CD4-positive, alpha-beta T cell treated with Interleukin-17A for 1 hour (primary cell): Measurements from ENCODE around the gene EXOC4.
A peak's percentile ranks its signal among the peaks of the same experiment; 100 is the strongest.
"Not testable (repeated sequence)": the region's sequence is repeated elsewhere in the genome, so short reads cannot be mapped to it uniquely, and the experiment has no call there.

Experiments
- DNase-seq: peaks from one replicate; pipeline ENCODE4 v3.0.0-alpha.2; 2020

The EXOC4 gene

DNA sequence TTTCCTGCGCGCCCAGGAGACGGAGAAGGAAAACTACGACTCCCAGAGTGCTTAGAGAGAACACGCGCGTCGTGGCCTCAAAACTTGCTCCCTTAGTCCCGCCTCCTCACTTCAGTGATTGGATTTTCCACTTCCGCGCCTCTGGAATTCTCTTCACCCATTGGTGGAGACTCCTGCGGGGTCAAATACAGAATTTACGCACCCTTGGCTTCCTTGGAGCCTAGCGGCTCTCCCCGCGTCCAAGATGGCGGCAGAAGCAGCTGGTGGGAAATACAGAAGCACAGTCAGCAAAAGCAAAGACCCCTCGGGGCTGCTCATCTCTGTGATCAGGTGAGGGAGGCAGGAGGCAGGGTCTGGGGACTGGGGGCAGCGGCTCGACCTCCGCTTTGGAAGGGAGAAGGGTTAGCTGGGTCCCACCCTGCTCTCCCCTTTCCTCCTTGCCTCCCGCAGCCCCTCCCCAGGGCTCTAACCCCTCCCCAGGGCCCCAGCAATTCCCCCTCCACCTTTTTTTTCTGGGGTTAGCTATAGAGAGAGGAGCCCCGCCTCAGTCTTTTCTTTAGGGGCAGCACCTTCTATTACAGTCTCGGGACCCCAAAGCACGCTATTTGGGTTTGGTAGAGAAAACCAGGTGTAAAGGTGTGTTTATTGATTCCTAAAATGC, at the start of gene EXOC4:
EXOC4 (plus strand) TSS at position 221 of the 661 bp plus-strand sequence.
- DNase-seq: peak; percentile 99

DNA sequence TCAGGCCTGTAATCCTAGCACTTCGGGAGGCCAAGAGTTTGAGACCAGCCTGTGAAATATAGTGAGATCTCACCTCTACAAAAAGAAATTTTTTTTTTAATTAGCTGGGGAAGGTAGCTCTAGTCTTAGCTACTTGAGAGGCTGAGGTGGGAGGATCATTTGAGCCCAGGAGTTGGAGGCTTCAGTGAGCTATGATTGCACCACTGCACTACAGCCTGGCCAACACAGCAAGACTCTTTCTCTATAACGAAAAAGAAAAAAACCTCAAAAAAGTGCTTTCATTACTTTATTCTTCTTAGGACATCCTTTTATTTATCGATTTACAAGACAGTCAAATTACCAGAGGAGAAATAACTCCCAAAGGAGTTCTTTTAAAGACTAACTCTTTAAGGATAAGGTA, 49.4 kb upstream of the EXOC4 start:
- no peak for DNase-seq

DNA sequence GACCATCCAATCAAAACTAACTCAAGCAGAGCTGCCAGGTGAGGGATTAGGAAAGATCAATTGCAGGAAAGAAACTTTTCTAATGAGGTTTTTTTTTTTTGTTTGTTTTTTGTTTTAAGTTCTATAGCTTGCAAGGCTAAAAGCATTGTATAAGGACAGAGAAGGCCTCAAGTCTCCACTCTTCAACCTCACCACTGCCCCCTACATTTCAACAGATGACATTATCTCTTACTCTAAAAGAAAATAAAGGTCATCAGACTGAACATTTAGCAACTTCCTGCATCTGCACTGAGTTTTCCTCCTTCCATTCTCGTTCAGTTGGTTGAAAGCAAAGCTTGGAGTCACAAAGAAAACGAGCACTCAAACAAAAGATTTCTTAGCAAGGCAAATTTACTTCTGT, 45.2 kb upstream of the EXOC4 start:
- DNase-seq: no peak

DNA sequence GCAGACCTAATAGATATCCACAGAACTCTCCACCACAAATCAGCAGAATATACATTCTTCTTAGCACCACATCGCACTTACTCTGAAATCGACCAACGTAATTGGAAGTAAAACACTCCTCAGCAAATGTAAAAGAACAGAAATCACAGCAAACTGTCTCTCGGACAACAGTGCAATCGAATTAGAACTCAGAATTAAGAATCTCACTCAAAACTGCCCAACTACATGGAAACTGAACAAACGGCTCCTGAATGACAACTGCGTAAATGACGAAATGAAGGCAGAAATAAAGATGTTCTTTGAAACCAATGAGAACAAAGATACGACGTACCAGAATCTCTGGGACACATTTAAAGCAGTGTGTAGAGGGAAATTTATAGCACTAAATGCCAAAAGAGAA, 42.1 kb upstream of the EXOC4 start:
- not testable (repeated sequence) for DNase-seq

DNA sequence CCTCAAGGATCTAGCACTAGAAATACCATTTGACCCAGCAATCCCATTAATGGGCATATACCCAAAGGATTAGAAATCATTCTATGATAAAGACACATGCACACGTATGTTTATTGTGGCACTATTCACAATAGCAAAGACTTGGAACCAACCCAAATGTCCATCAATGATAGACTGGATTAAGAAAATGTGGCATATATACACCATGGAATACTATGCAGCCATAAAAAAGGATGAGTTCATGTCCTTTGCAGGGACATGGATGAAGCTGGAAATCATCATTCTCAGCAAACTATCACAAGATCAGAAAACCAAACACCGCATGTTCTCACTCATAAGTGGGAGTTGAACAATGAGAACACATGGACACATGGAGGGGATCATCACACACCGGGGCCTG, 39.1 kb upstream of the EXOC4 start:
- not testable (repeated sequence) for DNase-seq

DNA sequence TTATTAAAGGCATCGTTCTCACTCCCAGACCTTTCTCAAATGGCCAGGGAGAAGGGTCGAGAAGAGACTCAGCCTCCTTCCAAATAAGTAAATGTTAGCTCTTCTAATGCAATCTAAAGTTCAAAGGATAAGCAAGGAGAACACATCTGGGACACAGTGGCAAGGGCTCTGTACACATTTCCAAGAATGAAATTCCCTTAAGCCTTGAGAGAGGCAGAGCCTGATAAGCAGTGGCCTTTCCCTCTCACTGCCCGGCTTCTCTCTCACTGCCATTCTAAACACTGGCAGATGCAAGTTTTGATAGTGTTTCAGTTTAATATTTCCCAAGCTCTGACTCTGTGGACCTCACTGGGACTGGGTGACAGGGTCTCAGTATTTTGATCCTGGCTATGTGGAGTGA, 35.1 kb upstream of the EXOC4 start:
- DNase-seq: no peak

DNA sequence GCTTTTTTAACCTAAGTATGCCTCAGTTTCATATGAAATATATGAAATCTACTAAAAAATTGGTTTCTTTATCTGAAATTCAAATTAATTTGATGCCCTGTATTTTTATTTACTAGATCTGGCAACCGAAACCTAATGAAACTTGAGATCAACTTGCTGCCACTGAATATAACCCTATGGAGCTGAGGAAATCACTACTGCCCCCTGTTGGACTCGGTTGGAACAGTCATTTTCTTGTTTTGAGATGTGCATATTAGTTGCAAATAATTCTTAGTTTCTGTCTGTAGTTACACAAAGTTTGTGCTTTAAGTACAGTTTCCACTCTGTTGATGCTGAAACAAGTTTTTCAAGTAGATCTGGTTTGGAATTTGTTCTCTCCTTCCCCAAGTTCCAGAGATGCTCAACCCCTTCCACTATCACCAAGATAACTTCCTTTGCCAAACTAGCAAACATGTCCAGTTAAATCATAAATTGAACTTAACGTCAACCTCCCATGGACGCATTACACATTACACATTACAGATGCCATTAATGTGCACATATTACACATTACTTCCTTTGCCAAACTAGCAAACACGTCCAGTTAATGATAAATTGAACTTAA, 22.2 kb upstream of the EXOC4 start:
- DNase-seq: peak; percentile 54

DNA sequence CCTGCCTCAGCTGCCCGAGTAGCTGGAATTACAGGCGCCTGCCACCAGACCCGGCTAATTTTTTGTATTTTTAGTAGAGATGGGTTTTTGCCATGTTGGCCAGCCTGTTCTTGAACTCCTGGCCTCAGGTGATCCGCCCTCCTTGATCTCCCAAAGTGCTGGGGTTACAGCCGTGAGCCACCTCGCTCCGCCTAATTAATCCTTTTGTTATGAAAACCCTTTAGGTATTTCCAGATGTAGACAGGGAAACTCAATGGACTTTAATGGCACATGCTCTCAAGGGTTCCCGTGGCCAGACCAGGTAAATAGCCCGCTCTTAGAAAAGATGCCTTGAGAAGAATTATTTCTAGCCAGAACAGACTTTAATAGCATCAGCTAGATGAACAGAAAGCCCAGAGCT, 19.7 kb upstream of the EXOC4 start:
- DNase-seq: no peak

DNA sequence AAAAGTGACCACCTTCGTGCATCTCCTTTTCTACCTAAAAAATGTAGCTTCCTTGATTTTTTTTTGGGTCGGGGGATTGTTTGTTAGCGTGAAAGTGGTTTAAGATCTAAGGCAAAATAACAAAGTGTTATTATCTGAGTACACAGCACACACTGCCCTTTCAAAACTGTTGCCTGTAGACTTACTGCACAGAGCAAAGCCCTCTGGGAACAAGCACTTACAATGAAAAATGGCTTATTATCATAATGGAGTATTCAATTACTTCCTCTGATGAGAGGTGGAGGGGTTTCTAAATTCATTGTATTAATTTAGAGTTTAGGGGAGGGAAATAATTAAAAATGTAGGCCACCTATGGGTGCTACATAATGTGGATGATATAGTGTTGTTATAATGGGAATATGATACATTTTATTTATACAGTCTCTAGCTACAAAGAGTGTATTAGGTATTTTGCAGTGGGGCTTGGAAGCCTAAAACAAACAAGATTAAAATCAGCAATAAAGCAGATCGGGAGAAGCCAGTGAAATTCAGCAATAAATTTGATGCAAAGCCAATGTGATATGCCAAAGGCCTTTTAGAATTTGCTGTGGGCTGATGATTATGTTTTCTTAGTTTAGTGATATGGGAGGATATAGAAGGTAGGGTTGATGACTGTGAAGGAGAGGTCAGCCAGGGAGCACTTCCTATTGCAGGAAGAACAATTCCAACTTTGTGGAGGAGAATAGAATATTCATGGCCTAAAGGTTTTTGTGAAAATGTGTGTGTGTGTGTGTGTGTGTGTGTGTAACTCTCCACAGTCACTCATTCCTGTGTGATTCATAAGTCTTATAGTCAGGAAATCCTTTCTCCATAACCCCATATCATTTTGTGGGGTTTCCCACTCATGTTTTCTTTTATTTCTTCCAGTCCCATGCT, 17.7 kb upstream of the EXOC4 start:
- DNase-seq: no peak

DNA sequence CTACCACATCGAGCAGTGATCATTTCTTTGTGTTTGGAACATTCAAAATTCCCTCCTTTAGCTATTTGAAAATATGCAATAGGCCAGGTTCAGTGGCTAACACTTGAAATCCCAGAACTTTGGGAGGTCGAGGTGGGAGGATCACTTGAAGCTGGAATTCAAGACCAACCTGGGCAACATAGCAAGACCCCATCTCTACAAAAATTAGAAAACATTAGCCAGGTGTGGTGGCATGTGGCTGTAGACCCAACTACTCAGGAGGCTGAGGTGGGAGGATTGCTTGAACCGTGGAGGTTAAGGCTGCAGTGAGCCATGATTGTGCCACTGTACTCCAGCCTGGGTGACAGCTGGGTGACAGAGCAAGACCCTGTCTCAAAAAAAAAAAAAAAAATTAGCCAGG, 15.3 kb upstream of the EXOC4 start:
- no peak for DNase-seq

DNA sequence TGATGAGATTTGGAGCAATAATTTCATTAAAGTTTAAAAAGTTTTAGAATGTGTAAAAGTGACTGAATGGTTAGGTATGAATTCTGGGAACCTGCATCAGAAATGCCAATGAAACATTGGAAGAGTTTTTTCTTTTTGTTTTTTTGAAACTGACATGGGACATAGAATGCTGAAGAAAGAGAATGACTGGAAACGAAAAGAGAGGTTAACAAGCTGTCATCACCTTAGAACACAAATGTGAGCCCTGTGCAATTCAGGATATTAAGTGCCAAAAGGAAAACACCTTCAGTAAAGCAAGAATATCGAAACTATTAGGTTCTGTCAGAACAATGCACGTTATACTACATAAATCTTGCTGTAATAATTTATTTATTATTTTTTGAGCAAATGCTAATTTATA, 12.6 kb upstream of the EXOC4 start:
- DNase-seq: no peak

DNA sequence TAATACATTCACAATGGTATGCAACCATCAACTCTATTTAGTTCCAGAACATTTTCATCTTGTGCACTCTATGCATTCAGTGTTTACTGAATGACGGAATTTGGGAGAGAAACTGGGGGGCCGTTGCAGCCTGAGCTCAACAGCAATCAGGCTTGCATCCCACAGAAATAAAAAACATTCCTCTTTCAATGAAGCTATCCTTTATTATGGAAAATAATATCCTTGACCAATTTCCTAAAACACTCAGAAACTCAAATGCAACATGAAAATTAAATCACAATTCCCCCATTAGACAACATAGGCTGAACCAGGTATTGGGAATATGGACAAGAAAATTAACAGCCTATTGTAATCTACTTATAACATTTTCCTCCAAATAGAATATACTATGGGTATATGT, 6.3 kb upstream of the EXOC4 start:
- no peak for DNase-seq

DNA sequence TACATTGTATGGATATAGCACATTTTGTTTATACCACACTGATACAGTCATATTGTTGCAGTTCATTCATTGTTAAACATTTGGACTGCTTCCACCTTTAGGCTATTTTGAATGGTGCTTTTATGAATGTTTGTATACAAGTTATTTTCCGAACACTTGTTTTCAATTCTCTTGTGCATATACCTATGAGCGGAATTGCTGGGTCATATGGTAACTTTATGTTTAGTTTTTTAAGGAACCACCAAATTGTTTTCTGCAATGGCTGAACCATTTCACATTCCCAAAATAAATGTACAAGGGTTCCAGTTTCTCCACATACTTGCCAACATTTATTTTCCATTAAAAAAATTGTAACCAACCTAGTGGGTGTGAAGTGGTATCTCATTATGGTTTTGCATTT, 4.0 kb upstream of the EXOC4 start:
- no peak for DNase-seq

DNA sequence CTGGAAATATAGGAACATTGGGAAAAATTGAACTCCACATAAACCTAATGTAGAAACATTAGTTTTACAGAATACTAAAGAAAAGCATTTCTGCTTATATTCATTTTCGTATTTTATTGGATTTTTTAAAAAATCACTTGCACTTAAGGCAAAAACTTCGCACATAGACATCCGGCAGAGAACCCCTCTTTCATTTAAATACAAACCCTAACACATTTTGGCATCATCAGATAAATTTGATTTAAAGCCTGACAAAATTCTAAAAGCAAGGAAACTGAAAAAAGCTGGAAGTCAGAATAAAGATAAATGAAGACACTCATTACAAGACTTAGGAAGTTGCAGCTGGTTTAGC, 396 bp upstream of the EXOC4 start:
- DNase-seq: no peak

DNA sequence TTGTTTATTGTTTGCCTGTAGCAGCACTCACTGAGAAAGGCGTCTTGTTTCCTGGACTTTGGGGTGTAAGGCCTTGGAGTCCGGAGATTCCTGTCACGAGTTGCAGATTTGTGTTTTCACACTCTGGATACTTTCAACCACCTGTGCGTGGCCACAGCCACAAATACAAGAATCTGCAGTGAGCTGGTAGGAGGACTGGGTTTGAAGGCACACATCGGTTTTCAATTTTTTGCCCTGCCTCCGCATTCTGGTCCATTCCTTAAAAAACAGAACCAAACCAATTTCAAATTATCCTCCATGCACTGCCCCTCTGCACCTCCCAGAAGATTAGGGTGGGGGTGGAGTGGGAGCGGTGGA, 619 bp downstream of the EXOC4 start:
- peak; percentile 29 for DNase-seq

DNA sequence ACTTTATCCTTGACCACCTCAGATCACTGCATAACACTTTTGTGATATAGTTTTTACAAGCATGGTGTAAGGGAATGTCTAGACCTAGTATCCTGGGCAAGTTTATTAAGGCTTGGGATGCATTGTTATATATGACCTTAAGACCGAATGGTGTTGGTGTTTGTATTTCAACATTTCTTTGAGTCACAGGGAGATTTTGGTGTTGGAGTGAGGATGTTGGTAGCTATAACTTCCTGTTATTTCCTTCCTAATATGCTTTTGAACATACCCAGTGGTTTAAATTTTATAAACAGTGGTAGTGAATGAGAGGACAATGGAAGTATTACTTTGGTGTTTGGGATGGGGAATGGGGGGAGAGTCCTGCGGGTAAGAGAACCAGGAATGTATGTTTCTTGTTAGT, 2.6 kb downstream of the EXOC4 start:
- no peak for DNase-seq

DNA sequence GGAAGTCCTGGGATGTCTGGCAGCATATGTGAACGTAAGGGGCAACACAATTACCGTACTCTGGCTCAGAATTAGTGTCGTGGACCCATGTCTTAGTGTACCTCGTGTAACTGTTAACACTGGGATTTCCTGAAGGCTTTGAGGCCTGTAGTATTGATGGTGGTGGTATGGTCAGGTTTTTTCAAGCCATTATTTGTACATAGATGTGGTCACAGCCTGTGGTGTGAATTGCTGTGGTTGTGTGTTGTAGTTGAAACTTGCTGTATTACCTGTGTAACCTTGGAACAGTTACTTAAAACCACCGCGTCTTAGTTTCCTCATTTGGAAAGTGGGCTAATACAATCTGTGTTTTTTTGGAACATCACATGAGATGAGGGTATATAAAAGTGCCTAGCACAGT, 5.3 kb downstream of the EXOC4 start:
- DNase-seq: no peak

DNA sequence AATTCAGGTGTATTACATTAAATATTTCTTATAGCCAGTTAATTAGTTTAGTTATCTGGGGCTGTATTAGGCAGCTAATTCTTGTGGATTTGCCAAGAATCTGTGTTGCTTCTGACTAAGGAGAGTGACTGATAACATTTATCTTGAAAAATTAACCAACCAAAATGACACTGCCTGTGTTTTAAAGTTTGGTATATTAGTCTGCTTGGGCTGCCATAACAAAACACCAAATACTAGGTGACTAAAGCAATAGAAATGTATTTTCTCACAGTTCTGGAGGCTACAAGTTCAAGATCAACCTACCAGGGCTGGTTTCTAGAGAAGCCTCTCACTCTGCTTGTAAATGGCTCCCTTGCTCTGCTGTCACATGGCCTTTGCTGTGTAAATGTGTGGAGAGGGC, 12.9 kb downstream of the EXOC4 start:
- no peak for DNase-seq

DNA sequence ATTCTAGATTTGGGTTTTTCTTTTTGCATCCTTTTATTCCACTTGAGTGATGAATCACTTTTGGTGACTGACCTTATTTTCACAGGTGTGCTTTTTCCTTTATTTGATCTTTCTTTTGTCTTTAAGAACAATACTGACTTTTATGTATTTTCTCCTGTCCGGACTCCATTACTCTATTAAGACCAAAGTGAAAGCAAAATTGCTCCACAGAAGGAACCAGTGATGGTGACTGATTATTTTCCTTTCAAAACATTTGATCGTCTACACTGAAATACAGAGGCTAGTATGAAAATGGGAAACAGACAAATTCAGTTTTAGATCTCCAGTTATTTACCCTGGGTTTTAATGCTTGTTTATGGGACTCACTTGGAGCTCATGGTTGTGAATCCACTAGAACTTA, 15.5 kb downstream of the EXOC4 start:
- DNase-seq: no peak

DNA sequence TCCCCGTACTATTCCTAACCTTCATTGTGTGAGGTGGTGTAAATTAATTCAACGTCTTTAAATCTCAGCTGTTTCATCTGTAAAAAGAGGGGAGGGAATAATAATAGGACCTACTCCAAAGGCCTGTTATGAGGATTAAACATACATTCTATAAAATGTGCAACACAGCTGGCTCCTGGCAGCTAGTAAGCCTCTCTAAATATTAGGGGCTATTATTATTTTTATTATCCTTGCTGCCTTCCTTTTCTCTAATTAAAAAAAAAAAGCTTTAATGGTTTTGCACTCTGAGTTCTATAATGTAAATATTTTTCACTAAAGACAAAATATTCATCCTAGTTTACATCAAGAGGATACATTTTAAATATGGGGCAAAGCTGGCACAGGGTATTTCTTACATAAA, 19.5 kb downstream of the EXOC4 start:
- DNase-seq: no peak

DNA sequence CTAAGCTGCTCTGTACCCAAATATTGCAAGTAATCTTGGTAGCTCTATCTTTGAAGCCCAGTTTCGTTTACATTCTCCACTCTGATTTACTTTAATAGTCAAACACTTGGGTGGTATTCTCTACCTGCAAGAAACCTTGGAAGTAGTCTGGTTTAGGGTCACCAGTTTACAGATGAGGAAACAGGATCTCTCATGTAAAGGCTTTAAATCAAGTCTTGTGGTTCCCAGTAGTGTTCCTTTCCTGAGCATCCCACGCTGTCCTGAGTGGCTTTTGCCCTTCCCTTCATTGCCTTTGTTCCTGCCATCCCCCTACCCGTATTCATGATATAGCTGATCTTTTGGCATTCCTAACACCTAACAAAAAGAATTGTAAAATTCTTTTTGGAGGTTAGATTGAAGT, 20.3 kb downstream of the EXOC4 start:
- DNase-seq: no peak

DNA sequence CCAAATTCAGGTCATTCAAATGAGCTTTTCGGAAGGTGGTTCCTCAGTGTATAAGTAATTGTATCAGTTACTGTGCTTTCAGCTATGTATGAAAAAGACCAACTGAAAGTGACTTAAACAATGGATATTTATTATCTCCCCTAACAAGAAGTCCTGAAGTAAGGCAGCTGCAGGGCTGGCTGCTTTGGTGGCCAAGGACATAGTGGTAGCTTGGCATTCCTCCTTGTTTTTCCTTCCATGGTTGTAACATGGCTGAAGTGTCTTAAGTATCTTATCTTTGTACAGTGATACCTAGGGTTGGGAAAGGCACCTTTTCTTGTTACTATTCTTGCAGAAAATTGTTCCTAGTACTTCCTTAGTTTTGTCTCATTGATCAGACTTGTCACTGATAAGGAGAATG, 21.4 kb downstream of the EXOC4 start:
- DNase-seq: no peak

DNA sequence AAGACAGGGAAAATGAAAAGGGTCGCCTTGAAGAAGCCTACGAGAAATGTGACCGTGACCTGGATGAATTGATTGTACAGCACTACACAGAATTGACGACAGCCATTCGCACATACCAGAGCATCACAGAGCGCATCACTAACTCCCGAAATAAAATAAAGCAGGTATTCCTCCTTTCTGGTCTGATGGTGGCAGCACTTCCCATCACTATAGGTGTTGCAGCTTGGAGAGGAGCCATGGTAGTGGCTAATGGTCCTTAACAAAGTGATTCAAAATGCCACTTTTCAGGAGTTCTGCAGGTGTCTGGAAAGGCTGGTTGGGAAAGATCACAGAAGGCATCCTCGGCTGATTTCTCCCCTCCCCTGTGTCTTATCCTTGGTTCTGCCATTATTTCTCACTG, 22.1 kb downstream of the EXOC4 start:
- DNase-seq: no peak

DNA sequence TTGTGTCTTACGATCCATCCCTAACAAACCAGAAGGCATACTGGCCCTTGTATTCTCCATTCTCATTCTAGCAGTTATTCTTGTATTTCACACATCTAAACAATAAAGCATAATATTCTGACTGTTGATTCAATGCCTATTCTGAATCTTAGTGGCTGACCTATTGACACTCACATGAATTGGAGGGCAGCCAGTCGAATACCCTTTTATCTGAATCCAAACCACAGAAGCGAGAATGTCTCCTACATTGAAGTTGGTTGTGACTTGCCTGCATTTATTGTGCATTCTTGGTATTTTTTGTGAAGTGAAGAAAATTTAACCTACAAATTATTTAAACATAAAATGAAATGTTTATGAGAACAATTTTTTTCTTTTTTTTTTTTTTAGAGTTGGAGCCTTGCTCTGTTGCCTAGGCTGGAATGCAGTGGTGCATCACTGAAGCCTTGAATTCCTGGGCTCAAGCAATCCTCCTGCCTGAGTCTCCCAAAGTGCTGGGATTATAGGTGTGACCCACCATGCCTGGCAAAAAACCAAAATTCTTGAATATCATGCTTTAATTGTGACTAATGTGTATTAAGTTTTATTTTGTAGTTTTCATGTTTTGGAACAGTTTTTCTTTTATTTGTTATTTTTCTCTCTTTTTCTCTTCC, 22.7 kb downstream of the EXOC4 start:
- no peak for DNase-seq
